GM21447 (cell line): ENCODE results near the gene MMP25.
"Not testable (repeated sequence)": the region's sequence is repeated elsewhere in the genome, so short reads cannot be mapped to it uniquely, and the experiment has no call there.

Experiments
- ATAC-seq: cut with Tn5 transposase; IDR thresholded peaks from one replicate; pipeline ENCODE4 v1.9.1; 2021; ENCODE audit not compliant: unreplicated experiment

Gene MMP25

GRCh38 chr16:3029491-3030221 lies 16.7 kb upstream of the MMP25 start:
- no peak for ATAC-seq

- ATAC-seq: no peak
Observed at GRCh38 chr16:3030222-3031212, 15.8 kb upstream of the MMP25 start.

- ATAC-seq: no peak
Observed at GRCh38 chr16:3032624-3033023, 13.7 kb upstream of the MMP25 start.

- ATAC-seq: no peak
Observed at GRCh38 chr16:3035289-3035971, 10.9 kb upstream of the MMP25 start.

- ATAC-seq: no peak
Observed at GRCh38 chr16:3035972-3036725, 10.2 kb upstream of the MMP25 start.

GRCh38 chr16:3036726-3037315 lies 9.5 kb upstream of the MMP25 start, which contains the start of gene BICDL2:
TSS of gene BICDL2 (minus strand) at chr16:3036944. CDS start at chr16:3035496, 1,448 bp downstream.
- ATAC-seq: no peak

GRCh38 chr16:3038256-3038655 lies 8.1 kb upstream of the MMP25 start:
- ATAC-seq: no peak

- no peak for ATAC-seq
Observed at GRCh38 chr16:3038896-3039295, 7.5 kb upstream of the MMP25 start.

GRCh38 chr16:3042376-3042775 lies 4.0 kb upstream of the MMP25 start:
- ATAC-seq: no peak

GRCh38 chr16:3044708-3045107 lies 1.7 kb upstream of the MMP25 start:
- ATAC-seq: no peak

- ATAC-seq: no peak
Observed at GRCh38 chr16:3046641-3047386, 453 bp downstream of the MMP25 start.

- no peak for ATAC-seq
Observed at GRCh38 chr16:3047387-3047720, 993 bp downstream of the MMP25 start.

GRCh38 chr16:3049921-3050481 lies 3.6 kb downstream of the MMP25 start:
- ATAC-seq: no peak

- ATAC-seq: no peak
Observed at GRCh38 chr16:3050487-3050886, 4.1 kb downstream of the MMP25 start.

GRCh38 chr16:3051009-3051408 lies 4.6 kb downstream of the MMP25 start:
- ATAC-seq: no peak

GRCh38 chr16:3051494-3051893 lies 5.1 kb downstream of the MMP25 start:
- ATAC-seq: no peak

GRCh38 chr16:3052571-3053329 lies 6.4 kb downstream of the MMP25 start:
- not testable (repeated sequence) for ATAC-seq

- ATAC-seq: not testable (repeated sequence)
Observed at GRCh38 chr16:3053330-3053710, 7.0 kb downstream of the MMP25 start.
